Brain pericyte (primary cell): ENCODE measurements around the gene RC3H1.
"Not testable (repeated sequence)": the region's sequence is repeated elsewhere in the genome, so short reads cannot be mapped to it uniquely, and the experiment has no call there.

ENCODE experiments used
- DNase-seq: peaks from one replicate; pipeline ENCODE4 v3.0.0-alpha.2; 2012; ENCODE audit warnings: low read depth, low spot score

RC3H1 gene

GRCh38 chr1:173946380-173946921 is 75.7 kb downstream of the RC3H1 start:
- DNase-seq = no peak

DNA sequence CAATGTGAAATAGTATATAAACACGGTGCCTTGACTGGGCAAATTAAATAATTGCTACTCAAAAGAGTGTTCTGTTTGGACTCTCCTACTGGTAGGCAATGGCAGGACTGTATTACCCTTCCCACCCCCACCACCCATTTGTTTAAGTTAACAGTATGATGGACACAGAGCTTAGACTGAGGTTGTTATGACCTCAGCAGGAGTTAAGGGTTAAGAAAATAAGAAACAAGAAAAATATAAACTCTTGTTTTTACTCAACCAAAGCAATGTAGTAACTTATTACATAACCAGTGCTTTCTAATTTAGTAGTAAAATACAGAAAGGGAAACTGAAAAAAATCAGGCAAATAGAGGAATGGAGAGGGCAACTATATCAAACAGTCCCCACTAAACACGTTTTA is 85.1 kb downstream of the RC3H1 start:
- DNase-seq = peak; percentile 31

GRCh38 chr1:173934440-173934839 is 87.7 kb downstream of the RC3H1 start:
- DNase-seq = peak; percentile 26

DNA sequence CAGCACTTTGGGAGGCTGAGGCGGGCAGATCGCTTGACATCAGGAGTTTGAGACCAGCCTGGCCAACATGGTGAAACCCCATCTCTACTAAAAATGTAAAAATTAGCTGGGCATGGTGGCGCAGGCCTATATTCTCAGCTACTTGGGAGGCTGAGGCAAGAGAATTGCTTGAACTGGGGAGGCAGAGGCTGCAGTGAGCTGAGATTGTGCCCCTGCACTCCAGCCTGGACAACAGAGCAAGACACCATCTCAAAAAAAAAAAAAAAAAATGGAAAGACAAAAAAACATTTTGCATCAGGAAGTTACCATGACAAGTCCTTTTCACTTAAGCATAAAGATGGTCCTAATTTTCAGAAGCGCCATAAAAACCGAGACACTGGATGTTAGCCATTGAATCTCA is 91.6 kb downstream of the RC3H1 start:
- DNase-seq = not testable (repeated sequence)

GRCh38 chr1:173925306-173926242 is 96.6 kb downstream of the RC3H1 start:
- no peak for DNase-seq

- DNase-seq = no peak
Measured at GRCh38 chr1:173920861-173921260, 101.3 kb downstream of the RC3H1 start.

DNA sequence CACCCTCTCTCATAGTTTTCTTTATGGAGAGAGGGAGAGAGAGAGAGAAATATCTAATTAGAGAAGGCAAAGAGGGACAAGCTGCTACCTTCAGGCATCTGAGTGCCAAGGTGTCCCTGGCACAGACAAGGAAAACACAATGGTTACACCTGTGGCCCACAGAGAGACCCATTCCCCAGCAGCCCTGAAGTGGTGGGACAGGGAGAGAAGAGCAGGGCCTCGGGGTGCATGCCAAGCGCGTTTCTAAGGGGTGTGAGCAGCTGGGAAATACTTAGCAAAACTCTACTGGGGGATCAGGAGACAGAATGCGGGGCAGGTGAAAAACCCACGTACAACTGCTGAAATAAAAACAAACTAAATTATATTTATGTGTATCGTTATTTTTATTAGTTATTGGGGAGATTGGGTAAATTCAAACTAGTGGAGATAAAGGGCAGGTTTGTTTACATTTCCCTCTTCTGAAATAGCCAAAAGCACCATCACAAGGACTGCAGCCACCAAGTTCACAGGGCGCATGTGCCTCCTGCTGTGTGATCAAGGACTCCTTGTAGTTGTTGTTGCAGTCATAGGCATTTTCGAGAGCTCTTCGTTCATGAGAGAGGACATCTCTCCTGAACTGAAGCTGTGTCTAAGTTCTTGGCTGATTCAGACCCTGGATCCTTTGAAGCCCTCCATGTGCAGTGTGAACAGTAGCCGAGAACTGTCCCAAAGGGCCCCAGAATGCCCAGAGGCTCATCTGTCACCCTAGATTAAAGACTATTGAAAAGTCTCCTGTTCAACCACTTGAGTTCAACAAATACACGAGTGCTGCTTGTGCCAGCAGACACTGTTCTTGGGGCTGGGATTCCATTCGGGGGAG is 104.3 kb downstream of the RC3H1 start:
- DNase-seq = no peak

- DNase-seq = no peak
Measured at GRCh38 chr1:173917149-173917548, 105.0 kb downstream of the RC3H1 start, which contains the start of gene SERPINC1. Gene SERPINC1, minus strand, starts transcription at chr1:173917327. Its CDS starts 68 bp downstream, at chr1:173917259.

DNA sequence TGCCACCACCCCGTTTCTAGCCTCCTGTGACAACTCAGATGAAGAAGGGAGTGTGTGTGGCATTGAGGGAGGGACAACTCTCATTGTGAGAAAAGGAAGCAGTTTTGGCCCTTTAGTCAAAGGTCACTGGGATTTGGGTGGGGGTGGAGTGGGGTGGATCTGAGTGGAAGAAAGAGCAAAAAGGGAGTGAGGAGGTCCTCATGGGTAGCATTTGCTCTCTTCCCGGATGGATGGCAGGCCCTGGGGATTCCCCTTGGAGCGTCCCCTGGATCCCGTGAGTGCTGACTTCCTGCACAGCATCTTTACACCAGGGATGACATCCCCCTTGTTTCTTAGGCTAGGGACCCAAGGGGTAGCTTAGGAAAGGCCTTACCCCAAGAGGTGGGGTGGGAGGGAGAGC is 105.5 kb downstream of the RC3H1 start:
- DNase-seq = no peak

GRCh38 chr1:173915596-173915995 is 106.6 kb downstream of the RC3H1 start:
- no peak for DNase-seq

DNA sequence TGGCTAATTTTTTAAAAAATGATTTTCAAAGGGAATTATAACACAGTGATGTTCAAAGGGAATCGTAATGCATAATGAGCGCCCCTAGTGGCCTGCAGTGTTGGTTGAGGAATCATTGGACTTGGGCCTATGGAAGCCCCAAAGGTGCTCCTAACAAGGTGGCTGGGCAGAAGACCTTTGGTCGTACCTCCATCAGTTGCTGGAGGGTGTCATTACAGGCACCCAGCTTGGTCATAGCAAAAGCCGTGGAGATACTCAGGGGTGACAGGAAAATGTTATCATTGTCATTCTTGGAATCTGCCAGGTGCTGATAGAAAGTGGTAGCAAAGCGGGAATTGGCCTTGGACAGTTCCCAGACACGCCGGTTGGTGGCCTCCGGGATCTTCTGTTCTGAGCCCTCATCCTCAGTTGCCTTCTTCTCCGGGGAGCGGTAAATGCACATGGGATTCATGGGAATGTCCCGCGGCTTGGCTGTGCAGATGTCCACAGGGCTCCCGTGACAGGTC is 107.7 kb downstream of the RC3H1 start:
- DNase-seq = no peak

GRCh38 chr1:173913111-173913510 is 109.0 kb downstream of the RC3H1 start:
- no peak for DNase-seq

- DNase-seq = no peak
Measured at GRCh38 chr1:173903827-173904531, 118.2 kb downstream of the RC3H1 start.

- no peak for DNase-seq
Measured at GRCh38 chr1:173900992-173901391, 121.2 kb downstream of the RC3H1 start.

DNA sequence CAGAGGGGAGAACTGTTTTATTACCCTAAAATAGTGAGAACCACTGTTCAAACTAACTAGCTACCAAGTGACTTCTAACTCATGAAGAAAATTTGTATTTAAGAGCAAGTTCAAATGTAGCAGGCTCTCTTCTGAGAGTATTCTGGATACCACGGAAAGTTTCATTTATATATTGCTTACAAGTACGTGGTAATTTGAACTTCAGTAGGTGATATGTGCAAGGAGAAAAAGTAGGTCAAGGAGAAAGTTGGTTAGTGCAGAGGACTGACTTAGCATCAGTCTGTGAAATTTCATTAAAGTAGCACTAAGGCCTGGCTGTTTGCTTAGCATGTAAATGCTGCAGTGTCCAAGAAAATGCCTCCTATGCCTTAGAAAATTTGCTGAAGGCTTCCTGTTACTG is 121.7 kb downstream of the RC3H1 start:
- DNase-seq = no peak

GRCh38 chr1:173894189-173894588 is 128.0 kb downstream of the RC3H1 start:
- no peak for DNase-seq

- DNase-seq = no peak
Measured at GRCh38 chr1:173893611-173894010, 128.5 kb downstream of the RC3H1 start.

DNA sequence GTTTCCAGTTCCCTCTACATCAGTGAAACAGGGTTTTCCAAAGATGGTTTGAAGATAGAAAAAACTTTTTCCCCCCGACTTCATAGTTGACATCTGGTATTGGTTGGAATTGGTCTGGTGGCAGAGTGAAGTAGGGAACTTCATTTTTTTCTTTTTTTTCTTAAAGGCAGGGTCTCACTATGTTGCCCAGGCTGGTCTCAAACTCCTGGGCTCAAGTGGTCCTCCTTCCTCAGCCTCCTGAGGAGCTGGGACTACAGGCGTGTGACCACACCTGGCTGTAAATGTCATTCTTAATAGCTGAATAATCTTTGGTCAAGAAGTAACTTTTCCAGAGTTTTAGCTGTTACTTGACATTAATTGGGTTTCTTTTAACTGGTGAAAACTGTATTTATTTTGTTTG is 132.3 kb downstream of the RC3H1 start:
- DNase-seq = no peak

GRCh38 chr1:173888749-173889148 is 133.4 kb downstream of the RC3H1 start:
- no peak for DNase-seq

GRCh38 chr1:173887627-173888026 is 134.5 kb downstream of the RC3H1 start:
- DNase-seq = no peak
